Astrocyte (in vitro differentiated cells and primary cell): ENCODE results near the gene SOX5. TPM values are rescaled to one million over a fixed set of nuclear protein-coding genes. Genes with fewer than 3 reads are reported as not detected.

Experiments used
- DNase-seq: peaks from one replicate; pipeline ENCODE4 v3.0.0-alpha.2; 2010; ENCODE audit warnings: low read depth
- FAIRE-seq: peaks from 2 replicates; lab custom pipeline; 2011; peaks lifted over from hg19 to GRCh38; lab: Jason Lieb, UNC
- H2AFZ ChIP-seq: 2 replicates; pipeline ENCODE4 v1.6.0; 2012; ENCODE audit warnings: low read depth, low read length, inconsistent platforms
- H3K27ac ChIP-seq: 2 replicates; pipeline ENCODE4 v1.5.1; 2011; ENCODE audit warnings: low read depth, low read length, inconsistent platforms
- H3K27me3 ChIP-seq: 2 replicates; pipeline ENCODE4 v1.6.0; 2011; ENCODE audit warnings: low read length, inconsistent platforms; ENCODE audit not compliant: insufficient read depth
- H3K36me3 ChIP-seq: 2 replicates; pipeline ENCODE4 v1.5.1; 2011; ENCODE audit warnings: low read length, inconsistent platforms; ENCODE audit not compliant: insufficient read depth
- H3K4me1 ChIP-seq: 2 replicates; pipeline ENCODE4 v1.5.1; 2011; ENCODE audit warnings: low read length, inconsistent platforms; ENCODE audit not compliant: insufficient read depth
- H3K4me2 ChIP-seq: 2 replicates; pipeline ENCODE4 v1.6.0; 2012; ENCODE audit warnings: low read length, inconsistent platforms
- H3K4me3 ChIP-seq: 2 replicates; pipeline ENCODE4 v1.5.1; 2011; ENCODE audit warnings: low read depth, mild to moderate bottlenecking, low read length, inconsistent platforms; ENCODE audit not compliant: insufficient read depth
- H3K79me2 ChIP-seq: 2 replicates; pipeline ENCODE4 v1.6.0; 2012; ENCODE audit warnings: mild to moderate bottlenecking, low read length, inconsistent platforms; ENCODE audit not compliant: insufficient read depth
- H3K9ac ChIP-seq: 2 replicates; pipeline ENCODE4 v1.6.0; 2012; ENCODE audit warnings: mild to moderate bottlenecking, low read length, inconsistent platforms
- H3K9me3 ChIP-seq: 2 replicates; pipeline ENCODE4 v1.5.1; 2012; ENCODE audit warnings: low read depth, mild to moderate bottlenecking, low read length, inconsistent platforms; ENCODE audit not compliant: insufficient read depth
- H4K20me1 ChIP-seq: 2 replicates; pipeline ENCODE4 v1.6.0; 2012; ENCODE audit warnings: low read length, inconsistent platforms; ENCODE audit not compliant: insufficient read depth
- H3K27ac Mint-ChIP-seq: one replicate; pipeline ENCODE4 v1.8.0; 2021; ENCODE audit warnings: mild to moderate bottlenecking, mixed read lengths; ENCODE audit not compliant: unreplicated experiment
- H3K27me3 Mint-ChIP-seq: one replicate; pipeline ENCODE4 v1.8.0; 2021; ENCODE audit warnings: low read depth, mixed read lengths; ENCODE audit not compliant: unreplicated experiment
- H3K36me3 Mint-ChIP-seq: one replicate; pipeline ENCODE4 v1.8.0; 2021; ENCODE audit warnings: low read depth, mixed read lengths; ENCODE audit not compliant: unreplicated experiment
- H3K4me1 Mint-ChIP-seq: one replicate; pipeline ENCODE4 v1.8.0; 2021; ENCODE audit warnings: low read depth, mixed read lengths; ENCODE audit not compliant: unreplicated experiment
- H3K4me3 Mint-ChIP-seq: one replicate; pipeline ENCODE4 v1.8.0; 2021; ENCODE audit warnings: mild to moderate bottlenecking, moderate library complexity, mixed read lengths; ENCODE audit not compliant: unreplicated experiment
- H3K9me3 Mint-ChIP-seq: one replicate; pipeline ENCODE4 v1.8.0; 2021; ENCODE audit warnings: mild to moderate bottlenecking, mixed read lengths; ENCODE audit not compliant: unreplicated experiment
- EZH2 ChIP-seq: IDR thresholded peaks from 2 replicates; pipeline ENCODE4 v1.6.1; 2012; ENCODE audit warnings: mild to moderate bottlenecking, low read length, inconsistent platforms; ENCODE audit not compliant: insufficient read depth
- total RNA-seq: library from RNA; stranded (reverse); gene quantifications from 2 replicates; pipeline ENCODE4 v1.2.1, GENCODE V29; 2021
- TF ChIP-seq, protein P1 (sequence below): IDR thresholded peaks from 2 replicates; pipeline ENCODE4 v1.5.1; 2011; ENCODE audit warnings: low read depth, mild to moderate bottlenecking, inconsistent platforms, low read length, moderate library complexity; ENCODE audit not compliant: insufficient read depth

SOX5 gene
- total RNA-seq, 1 donor from 2014 or later, result 13.7 TPM

DNA sequence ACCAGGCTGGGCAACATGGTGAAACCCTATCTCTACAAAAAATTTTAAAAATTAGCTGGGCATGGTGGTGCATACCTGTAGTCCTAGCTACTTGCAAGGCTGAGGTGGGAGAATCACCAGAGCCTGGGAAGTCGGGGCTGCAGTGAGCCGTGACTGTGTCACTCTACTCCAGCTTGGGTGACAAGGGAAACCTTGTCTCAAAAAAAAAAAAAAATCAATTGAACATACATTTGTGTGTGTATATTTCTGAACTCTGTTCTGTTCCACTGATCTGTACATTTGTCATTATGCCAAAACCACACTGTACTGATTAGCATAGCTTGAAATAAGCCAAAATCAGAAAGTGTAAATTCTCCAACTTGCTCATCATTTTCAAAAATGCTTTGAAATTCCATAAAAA is 254.6 kb downstream of the SOX5 start:
- Histone ChIP-seq H3K27ac (no peak overlapping the region), H3K9me3 (no peaks in the 10 kb centered on the region), H2AFZ (no peak overlapping the region), H3K4me1 (no peaks in the 10 kb centered on the region), H4K20me1 (no peaks in the 10 kb centered on the region), H3K36me3 (no peaks in the 10 kb centered on the region), H3K79me2 (no peaks in the 10 kb centered on the region), H3K9ac (no peak overlapping the region), H3K4me2 (no peak overlapping the region), H3K4me3 (no peak overlapping the region), H3K27me3 (no peaks in the 10 kb centered on the region)
- Mint-ChIP-seq H3K9me3 (no peaks in the 10 kb centered on the region), H3K4me3 (no peak overlapping the region), H3K27me3 (no peaks in the 10 kb centered on the region), H3K36me3 (no peaks in the 10 kb centered on the region), H3K27ac (no peak overlapping the region), H3K4me1 (no peaks in the 10 kb centered on the region)
- no peak for DNase-seq
- TF ChIP-seq EZH2, result no peak
- TF ChIP-seq, protein P1, sequence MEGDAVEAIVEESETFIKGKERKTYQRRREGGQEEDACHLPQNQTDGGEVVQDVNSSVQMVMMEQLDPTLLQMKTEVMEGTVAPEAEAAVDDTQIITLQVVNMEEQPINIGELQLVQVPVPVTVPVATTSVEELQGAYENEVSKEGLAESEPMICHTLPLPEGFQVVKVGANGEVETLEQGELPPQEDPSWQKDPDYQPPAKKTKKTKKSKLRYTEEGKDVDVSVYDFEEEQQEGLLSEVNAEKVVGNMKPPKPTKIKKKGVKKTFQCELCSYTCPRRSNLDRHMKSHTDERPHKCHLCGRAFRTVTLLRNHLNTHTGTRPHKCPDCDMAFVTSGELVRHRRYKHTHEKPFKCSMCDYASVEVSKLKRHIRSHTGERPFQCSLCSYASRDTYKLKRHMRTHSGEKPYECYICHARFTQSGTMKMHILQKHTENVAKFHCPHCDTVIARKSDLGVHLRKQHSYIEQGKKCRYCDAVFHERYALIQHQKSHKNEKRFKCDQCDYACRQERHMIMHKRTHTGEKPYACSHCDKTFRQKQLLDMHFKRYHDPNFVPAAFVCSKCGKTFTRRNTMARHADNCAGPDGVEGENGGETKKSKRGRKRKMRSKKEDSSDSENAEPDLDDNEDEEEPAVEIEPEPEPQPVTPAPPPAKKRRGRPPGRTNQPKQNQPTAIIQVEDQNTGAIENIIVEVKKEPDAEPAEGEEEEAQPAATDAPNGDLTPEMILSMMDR, result no peak
- FAIRE-seq, result no peak

DNA sequence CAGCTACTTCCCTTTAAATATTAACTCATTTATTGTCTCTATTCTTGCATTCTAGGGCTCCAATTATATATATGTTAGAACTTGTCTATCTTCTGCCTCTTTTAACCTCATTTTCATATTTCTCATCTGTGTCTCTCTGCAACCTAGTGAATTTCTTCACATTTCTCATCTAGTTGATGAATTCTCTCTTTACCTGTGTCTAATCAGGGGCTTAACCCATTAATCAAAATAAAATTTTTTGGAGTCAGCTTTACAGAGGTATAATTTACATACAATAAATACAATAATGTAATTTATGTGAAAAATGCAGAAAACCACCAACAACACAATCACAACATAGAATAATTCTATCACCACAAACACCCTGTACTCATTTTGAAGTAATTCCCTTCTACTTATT is 255.2 kb downstream of the SOX5 start:
- no peak overlapping the region for H3K4me3 Mint-ChIP-seq
- H3K4me1 Mint-ChIP-seq, result no peaks in the 10 kb centered on the region
- FAIRE-seq, result no peak

DNA sequence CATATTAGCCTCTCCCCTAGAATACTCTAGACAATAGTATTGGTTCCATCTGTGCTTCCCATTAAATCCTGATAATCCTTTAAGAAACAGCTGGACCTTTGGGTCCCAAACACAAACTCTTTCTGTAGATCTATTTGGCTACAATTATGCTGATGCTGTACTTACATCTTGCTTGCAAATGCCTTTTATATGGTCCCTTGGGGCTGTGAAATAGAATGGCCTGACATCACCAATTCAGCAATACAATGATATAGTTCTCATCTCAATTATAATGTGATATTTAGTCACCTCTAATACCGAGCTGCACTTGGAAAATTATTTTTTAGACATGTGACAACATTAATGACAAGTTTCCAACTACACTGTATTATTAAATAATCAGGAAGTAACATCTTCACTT is 261.5 kb downstream of the SOX5 start:
- H3K4me1 Mint-ChIP-seq, result no peaks in the 10 kb centered on the region
- no peaks in the 10 kb centered on the region for H3K9me3 Mint-ChIP-seq

More for the DNA sequence above, 255.2 kb downstream of the SOX5 start:
- no peak overlapping the region for H3K27ac ChIP-seq
- no peaks in the 10 kb centered on the region for H3K9me3 Mint-ChIP-seq
- no peaks in the 10 kb centered on the region for H3K9me3 ChIP-seq
- no peaks in the 10 kb centered on the region for H3K27me3 Mint-ChIP-seq
- H2AFZ ChIP-seq, result no peak overlapping the region
- DNase-seq, result no peak
- no peak overlapping the region for H3K27ac Mint-ChIP-seq
- H3K4me1 ChIP-seq, result no peaks in the 10 kb centered on the region
- H4K20me1 ChIP-seq, result no peaks in the 10 kb centered on the region
- H3K4me3 ChIP-seq, result no peak overlapping the region
- H3K9ac ChIP-seq, result no peak overlapping the region
- H3K36me3 Mint-ChIP-seq, result no peaks in the 10 kb centered on the region
- H3K36me3 ChIP-seq, result no peaks in the 10 kb centered on the region
- H3K4me2 ChIP-seq, result no peak overlapping the region
- no peak for TF ChIP-seq EZH2
- TF ChIP-seq, protein P1, result no peak
- H3K79me2 ChIP-seq, result no peaks in the 10 kb centered on the region
- H3K27me3 ChIP-seq, result no peaks in the 10 kb centered on the region

More for the DNA sequence above, 261.5 kb downstream of the SOX5 start:
- no peak overlapping the region for H3K4me3 Mint-ChIP-seq
- H3K27me3 Mint-ChIP-seq, result no peaks in the 10 kb centered on the region
- H3K27me3 ChIP-seq, result no peaks in the 10 kb centered on the region
- H2AFZ ChIP-seq, result no peak overlapping the region
- H3K4me3 ChIP-seq, result no peak overlapping the region
- no peaks in the 10 kb centered on the region for H3K36me3 Mint-ChIP-seq
- H3K36me3 ChIP-seq, result no peaks in the 10 kb centered on the region
- no peaks in the 10 kb centered on the region for H3K9me3 ChIP-seq
- TF ChIP-seq, protein P1, result no peak
- no peak for TF ChIP-seq EZH2
- FAIRE-seq, result no peak
- H3K4me1 ChIP-seq, result no peaks in the 10 kb centered on the region
- DNase-seq, result no peak
- no peak overlapping the region for H3K27ac ChIP-seq
- H3K4me2 ChIP-seq, result no peak overlapping the region
- H3K27ac Mint-ChIP-seq, result no peak overlapping the region
- no peaks in the 10 kb centered on the region for H3K79me2 ChIP-seq
- H3K9ac ChIP-seq, result no peak overlapping the region
- H4K20me1 ChIP-seq, result no peaks in the 10 kb centered on the region
